HEK293 (cell line): ENCODE data around the gene RANGRF.

Source experiments
- CTCF ChIP-seq: fragments of 450-650 bp; formaldehyde crosslinking; IDR thresholded peaks from 2 replicates; pipeline ENCODE4 v1.5.1; 2016; ENCODE audit warnings: missing biosample characterization, missing genetic modification characterization
- OSR2 ChIP-seq: fragments of 450-650 bp; formaldehyde crosslinking; IDR thresholded peaks from 2 replicates; pipeline ENCODE4 v1.5.1; 2016; ENCODE audit warnings: missing biosample characterization, missing genetic modification characterization
- SP2 ChIP-seq: fragments of 450-650 bp; formaldehyde crosslinking; IDR thresholded peaks from 2 replicates; pipeline ENCODE4 v1.5.1; 2016; ENCODE audit warnings: missing biosample characterization, missing genetic modification characterization
- ZNF501 ChIP-seq: fragments of 450-650 bp; formaldehyde crosslinking; IDR thresholded peaks from 2 replicates; pipeline ENCODE4 v1.5.1; 2016; ENCODE audit warnings: missing biosample characterization, missing genetic modification characterization

GRCh38 chr17:8311131-8311790, 22.8 kb downstream of the RANGRF start:
- TF ChIP-seq SP2 (no peak), OSR2 (no peak), ZNF501 (tag by site-specific recombination) (no peak), CTCF (tag by site-specific recombination) (no peak)
